Measurements from ENCODE around the gene PIWIL4.

The PIWIL4 gene

GRCh38 chr11:94649254-94649653, 82.1 kb downstream of the PIWIL4 start:
- TF ChIP-seq, protein P1, sequence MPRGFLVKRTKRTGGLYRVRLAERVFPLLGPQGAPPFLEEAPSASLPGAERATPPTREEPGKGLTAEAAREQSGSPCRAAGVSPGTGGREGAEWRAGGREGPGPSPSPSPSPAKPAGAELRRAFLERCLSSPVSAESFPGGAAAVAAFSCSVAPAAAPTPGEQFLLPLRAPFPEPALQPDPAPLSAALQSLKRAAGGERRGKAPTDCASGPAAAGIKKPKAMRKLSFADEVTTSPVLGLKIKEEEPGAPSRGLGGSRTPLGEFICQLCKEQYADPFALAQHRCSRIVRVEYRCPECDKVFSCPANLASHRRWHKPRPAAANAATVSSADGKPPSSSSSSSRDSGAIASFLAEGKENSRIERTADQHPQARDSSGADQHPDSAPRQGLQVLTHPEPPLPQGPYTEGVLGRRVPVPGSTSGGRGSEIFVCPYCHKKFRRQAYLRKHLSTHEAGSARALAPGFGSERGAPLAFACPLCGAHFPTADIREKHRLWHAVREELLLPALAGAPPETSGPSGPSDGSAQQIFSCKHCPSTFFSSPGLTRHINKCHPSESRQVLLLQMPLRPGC (tag by site-specific recombination; IDR thresholded peaks at IDR 0.05): no peak
- no peak for TF ChIP-seq ZNF223 (tag by site-specific recombination; IDR thresholded peaks at IDR 0.05)
- TF ChIP-seq ZIC2 (tag by site-specific recombination; IDR thresholded peaks at IDR 0.05): no peak
- TF ChIP-seq ZNF280C (tag by site-specific recombination; IDR thresholded peaks at IDR 0.05): no peak
- TF ChIP-seq SCRT1 (tag by site-specific recombination; IDR thresholded peaks at IDR 0.05; ENCODE audit: borderline replicate concordance): no peak
- H3K4me3 ChIP-seq (ENCODE audit: low read depth, low read length): no peak overlapping the region
- H3K9me3 ChIP-seq (ENCODE audit: control insufficient read depth, insufficient read depth, low read depth, low read length): no peaks in the 10 kb centered on the region
- ChIA-PET POLR2A (no interaction called here), CTCF (interaction anchor here (1.3 to 1.7 kb wide), 2 partner anchors 12 to 26 kb away, joined by 3 to 4 read pairs; no protein-coding TSS in a partner anchor)
- no peak overlapping the region for H3K27ac ChIP-seq (ENCODE audit: extremely low read depth, low read depth, low read length)
- no peaks in the 10 kb centered on the region for H3K36me3 ChIP-seq (ENCODE audit: control insufficient read depth in 2 of 2, insufficient read depth in 1 of 2, low read length in 2 of 2)
- H3K4me1 ChIP-seq (ENCODE audit: control insufficient read depth, insufficient read depth, low read length): no peaks in the 10 kb centered on the region

DNA sequence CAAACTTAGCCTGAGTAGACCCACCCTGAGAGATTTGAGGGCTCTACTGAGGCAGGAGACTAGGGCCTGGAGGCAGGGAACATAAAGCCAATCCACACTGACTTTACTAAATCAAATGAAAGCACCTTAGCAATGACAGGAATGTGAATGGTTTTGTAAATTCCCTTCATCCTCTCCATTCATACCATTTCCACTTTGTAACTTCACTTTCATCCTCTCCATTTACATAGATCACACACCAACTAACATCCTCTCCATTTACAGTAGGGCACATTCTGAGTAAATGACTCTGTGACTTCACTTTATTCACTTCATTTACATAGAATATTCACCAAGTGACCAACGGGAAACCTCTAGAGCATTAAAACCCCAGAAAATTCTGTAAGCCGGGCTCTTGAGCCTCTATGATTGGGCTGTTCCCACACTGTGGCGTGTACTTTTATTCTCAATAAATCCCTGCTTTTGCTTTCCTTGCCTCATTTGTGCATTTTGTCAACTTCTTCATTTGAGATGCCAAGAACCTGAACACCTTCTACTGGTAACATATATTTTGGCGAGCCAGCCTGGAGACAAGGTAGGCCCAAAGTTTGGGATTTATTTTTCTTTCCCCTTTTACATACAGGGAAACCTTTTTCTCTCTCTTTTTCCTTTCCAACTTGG, 82.9 kb downstream of the PIWIL4 start:
- Histone ChIP-seq H3K9me3 (ENCODE audit: control insufficient read depth, insufficient read depth, low read depth, low read length) (no peaks in the 10 kb centered on the region), H3K36me3 (ENCODE audit: control insufficient read depth in 2 of 2, insufficient read depth in 1 of 2, low read length in 2 of 2) (no peaks in the 10 kb centered on the region), H3K27ac (ENCODE audit: extremely low read depth, low read depth, low read length) (no peak overlapping the region), H3K4me3 (ENCODE audit: low read depth, low read length) (no peak overlapping the region), H3K4me1 (ENCODE audit: control insufficient read depth, insufficient read depth, low read length) (no peaks in the 10 kb centered on the region)
- no peak for TF ChIP-seq FEZF1 (tag by site-specific recombination; IDR thresholded peaks at IDR 0.05)
- TF ChIP-seq HOXA7 (CRISPR knock-in tag; IDR thresholded peaks at IDR 0.05; ENCODE audit: borderline replicate concordance): no peak
- TF ChIP-seq ZNF555 (tag by site-specific recombination; conservative IDR thresholded peaks at IDR 0.05): no peak
- no peak for TF ChIP-seq OVOL3 (tag by site-specific recombination; IDR thresholded peaks at IDR 0.05)
- no peak for TF ChIP-seq ZNF530 (tag by site-specific recombination; IDR thresholded peaks at IDR 0.05; ENCODE audit: low read depth)
- TF ChIP-seq ZNF324 (tag by site-specific recombination; IDR thresholded peaks at IDR 0.05): no peak
- TF ChIP-seq ZNF19 (tag by site-specific recombination; IDR thresholded peaks at IDR 0.05; ENCODE audit: low read depth): no peak
- TF ChIP-seq ZNF132 (tag by site-specific recombination; IDR thresholded peaks at IDR 0.05; ENCODE audit: borderline replicate concordance): no peak
- TF ChIP-seq ZNF280C (tag by site-specific recombination; IDR thresholded peaks at IDR 0.05): no peak
- TF ChIP-seq, protein P2, sequence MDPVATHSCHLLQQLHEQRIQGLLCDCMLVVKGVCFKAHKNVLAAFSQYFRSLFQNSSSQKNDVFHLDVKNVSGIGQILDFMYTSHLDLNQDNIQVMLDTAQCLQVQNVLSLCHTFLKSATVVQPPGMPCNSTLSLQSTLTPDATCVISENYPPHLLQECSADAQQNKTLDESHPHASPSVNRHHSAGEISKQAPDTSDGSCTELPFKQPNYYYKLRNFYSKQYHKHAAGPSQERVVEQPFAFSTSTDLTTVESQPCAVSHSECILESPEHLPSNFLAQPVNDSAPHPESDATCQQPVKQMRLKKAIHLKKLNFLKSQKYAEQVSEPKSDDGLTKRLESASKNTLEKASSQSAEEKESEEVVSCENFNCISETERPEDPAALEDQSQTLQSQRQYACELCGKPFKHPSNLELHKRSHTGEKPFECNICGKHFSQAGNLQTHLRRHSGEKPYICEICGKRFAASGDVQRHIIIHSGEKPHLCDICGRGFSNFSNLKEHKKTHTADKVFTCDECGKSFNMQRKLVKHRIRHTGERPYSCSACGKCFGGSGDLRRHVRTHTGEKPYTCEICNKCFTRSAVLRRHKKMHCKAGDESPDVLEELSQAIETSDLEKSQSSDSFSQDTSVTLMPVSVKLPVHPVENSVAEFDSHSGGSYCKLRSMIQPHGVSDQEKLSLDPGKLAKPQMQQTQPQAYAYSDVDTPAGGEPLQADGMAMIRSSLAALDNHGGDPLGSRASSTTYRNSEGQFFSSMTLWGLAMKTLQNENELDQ (tag by site-specific recombination; IDR thresholded peaks at IDR 0.05; ENCODE audit: low read depth): no peak
- no peak for TF ChIP-seq REST (tag by site-specific recombination; IDR thresholded peaks at IDR 0.05)
- ChIA-PET POLR2A (no interaction called here), CTCF (interaction anchor here (1.3 to 1.7 kb wide), 2 partner anchors 13 to 27 kb away, joined by 3 to 4 read pairs; no protein-coding TSS in a partner anchor)
